NCI-H187 (cell line): ENCODE results near the gene PCARE.

ENCODE experiments used
- DNase-seq, 2 experiments: peaks; one replicate each; lab custom pipeline; 2025; lab: John Stamatoyannopoulos, UW

Gene PCARE

GRCh38 chr2:29035016-29035745, 39.1 kb downstream of the PCARE start:
- no peak for DNase-seq

- no peak for DNase-seq
Measured at GRCh38 chr2:29033656-29034055, 40.7 kb downstream of the PCARE start.

GRCh38 chr2:29033172-29033571, 41.2 kb downstream of the PCARE start:
- DNase-seq: no peak

- DNase-seq: no peak
Measured at GRCh38 chr2:29032189-29032588, 42.1 kb downstream of the PCARE start.

- no peak for DNase-seq
Measured at GRCh38 chr2:29031046-29031445, 43.3 kb downstream of the PCARE start.

- no peak for DNase-seq
Measured at GRCh38 chr2:29025711-29026110, 48.6 kb downstream of the PCARE start.

GRCh38 chr2:29024882-29025430, 49.4 kb downstream of the PCARE start:
- DNase-seq: no peak

GRCh38 chr2:29023188-29023587, 51.1 kb downstream of the PCARE start:
- DNase-seq: no peak

GRCh38 chr2:29022679-29023078, 51.6 kb downstream of the PCARE start:
- DNase-seq: no peak

- DNase-seq: no peak
Measured at GRCh38 chr2:29021886-29022285, 52.4 kb downstream of the PCARE start.

GRCh38 chr2:29017716-29018435, 56.4 kb downstream of the PCARE start:
- DNase-seq: no peak

GRCh38 chr2:29016504-29016903, 57.8 kb downstream of the PCARE start:
- DNase-seq: no peak

GRCh38 chr2:29015701-29016470, 58.4 kb downstream of the PCARE start:
- peak; percentile 40 to 50 for DNase-seq

- DNase-seq: no peak
Measured at GRCh38 chr2:29014811-29015421, 59.4 kb downstream of the PCARE start.

GRCh38 chr2:29014331-29014730, 60.0 kb downstream of the PCARE start:
- no peak for DNase-seq

- DNase-seq: no peak
Measured at GRCh38 chr2:29013057-29013780, 61.1 kb downstream of the PCARE start.

- DNase-seq: no peak
Measured at GRCh38 chr2:29012211-29012681, 62.1 kb downstream of the PCARE start.
